ENCODE measurements around the gene EVC.

The EVC gene

DNA sequence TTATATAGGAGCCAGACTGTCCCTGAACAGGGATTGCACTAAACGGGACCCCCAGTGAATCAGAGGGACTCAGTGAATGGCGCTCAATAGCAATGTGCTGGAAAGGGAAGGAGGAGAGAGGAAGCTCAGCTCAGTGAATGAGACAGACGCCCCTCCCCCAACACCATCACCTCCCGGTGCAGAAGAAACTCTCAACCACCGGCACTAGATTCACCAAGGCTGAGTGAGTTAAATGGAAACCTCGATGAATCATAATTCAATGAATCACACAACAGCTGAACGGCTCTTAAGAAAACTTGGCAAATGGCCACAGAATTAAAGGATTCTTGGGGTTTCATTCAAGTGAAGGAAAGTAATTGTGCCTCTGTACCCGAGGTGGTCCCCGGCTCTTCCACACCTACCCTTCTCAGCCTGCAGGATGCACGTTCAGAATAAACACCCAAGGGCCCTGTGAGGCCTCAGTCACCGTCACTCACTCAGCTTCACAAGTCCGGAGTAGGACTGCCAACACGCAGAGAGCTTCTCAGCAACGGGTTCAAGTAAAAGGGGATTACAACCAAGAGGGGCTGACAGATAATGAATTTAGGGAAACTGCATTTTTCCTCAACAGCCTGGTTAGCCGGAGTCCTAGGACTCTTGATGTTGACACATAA is 152.6 kb downstream of the EVC start:
- DNase-seq: no peak
- Histone ChIP-seq H3K9me3 (no peaks in the 10 kb centered on the region), H3K4me1 (no peaks in the 10 kb centered on the region), H3K27me3 (peaks cover 0 to 8% of the 10 kb centered on the region in 2 donors), H3K36me3 (no peaks in the 10 kb centered on the region), H3K27ac (no peak overlapping the region), H3K4me3 (no peak overlapping the region)
- TF ChIP-seq, protein P1, sequence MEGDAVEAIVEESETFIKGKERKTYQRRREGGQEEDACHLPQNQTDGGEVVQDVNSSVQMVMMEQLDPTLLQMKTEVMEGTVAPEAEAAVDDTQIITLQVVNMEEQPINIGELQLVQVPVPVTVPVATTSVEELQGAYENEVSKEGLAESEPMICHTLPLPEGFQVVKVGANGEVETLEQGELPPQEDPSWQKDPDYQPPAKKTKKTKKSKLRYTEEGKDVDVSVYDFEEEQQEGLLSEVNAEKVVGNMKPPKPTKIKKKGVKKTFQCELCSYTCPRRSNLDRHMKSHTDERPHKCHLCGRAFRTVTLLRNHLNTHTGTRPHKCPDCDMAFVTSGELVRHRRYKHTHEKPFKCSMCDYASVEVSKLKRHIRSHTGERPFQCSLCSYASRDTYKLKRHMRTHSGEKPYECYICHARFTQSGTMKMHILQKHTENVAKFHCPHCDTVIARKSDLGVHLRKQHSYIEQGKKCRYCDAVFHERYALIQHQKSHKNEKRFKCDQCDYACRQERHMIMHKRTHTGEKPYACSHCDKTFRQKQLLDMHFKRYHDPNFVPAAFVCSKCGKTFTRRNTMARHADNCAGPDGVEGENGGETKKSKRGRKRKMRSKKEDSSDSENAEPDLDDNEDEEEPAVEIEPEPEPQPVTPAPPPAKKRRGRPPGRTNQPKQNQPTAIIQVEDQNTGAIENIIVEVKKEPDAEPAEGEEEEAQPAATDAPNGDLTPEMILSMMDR (IDR thresholded peaks at IDR 0.05): no peak
- intact Hi-C loops (cut with DNase I; ENCODE audit: low total_unique reads): no loop called here
